ENCODE results near the gene ACD. TPM values are rescaled to one million over a fixed set of nuclear protein-coding genes. Genes with fewer than 3 reads are reported as not detected.
A peak's percentile ranks its signal among the peaks of the same experiment; 100 is the strongest.

ACD gene
- total and polyA plus RNA-seq, 8 donors = 12.9 to 27.5 (median 23.2) TPM

DNA sequence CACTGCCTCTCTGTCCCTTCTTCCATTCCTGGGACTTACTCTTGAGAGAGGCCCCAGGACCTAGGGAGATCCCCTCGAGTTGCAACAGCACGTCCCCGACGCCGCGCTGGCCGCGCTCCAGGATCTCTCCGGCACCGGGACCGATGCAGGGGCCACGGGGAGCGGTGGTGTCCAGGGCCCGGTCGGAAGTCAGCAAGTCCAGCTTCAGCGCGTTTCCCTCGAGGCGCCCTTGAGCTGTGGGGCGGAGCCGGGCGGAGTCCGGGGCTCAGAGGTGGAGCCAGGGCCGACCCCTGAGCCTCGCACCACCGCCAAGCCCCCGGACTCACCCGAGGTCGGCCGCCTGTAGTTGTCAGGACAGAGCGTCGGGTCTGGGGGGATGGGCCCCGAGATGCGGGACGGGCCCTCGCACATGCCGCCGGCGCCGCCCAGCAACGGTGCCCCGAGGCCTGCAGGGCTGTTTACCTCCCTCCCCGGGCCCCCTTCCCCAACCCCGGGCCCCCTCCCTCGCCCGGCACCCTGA lies 6.0 kb upstream of the ACD start:
- Histone ChIP-seq H3K36me3 (peaks cover 0 to 11% of the 10 kb centered on the region in 2 donors), H3K4me1 (peaks cover 20 to 43% of the 10 kb centered on the region in 2 donors), H3K27ac (peak overlapping the region; percentile 86 to 91), H3K4me3 (peak overlapping the region; percentile 79 to 86), H3K27me3 (no peaks in the 10 kb centered on the region), H3K9me3 (no peaks in the 10 kb centered on the region)
- TF ChIP-seq CTCF (IDR thresholded peaks at IDR 0.05) = no peak
- ATAC-seq (peak; percentile 35), DNase-seq (peak in 2 of 4 donors; percentile 47 to 88)
- intact Hi-C loops (cut with DNase I) = loop anchor here in 1 of 2 donors (5.0 kb wide), 1 partner anchor 104 kb away; the partner anchor contains the start of gene CTCF

- no peak for DNase-seq
- peak overlapping the region in 1 of 2 donors; percentile 91 for H3K27ac ChIP-seq
- TF ChIP-seq CTCF (IDR thresholded peaks at IDR 0.05) = no peak
- H3K9me3 ChIP-seq = no peaks in the 10 kb centered on the region
- no peaks in the 10 kb centered on the region for H3K27me3 ChIP-seq
- H3K36me3 ChIP-seq = peaks cover 0 to 11% of the 10 kb centered on the region in 2 donors
- peak overlapping the region; percentile 79 to 86 for H3K4me3 ChIP-seq
- intact Hi-C loops (cut with DNase I) = loop anchor here in 1 of 2 donors (5.0 kb wide), 1 partner anchor 103 kb away; the partner anchor contains the start of gene CTCF
- peaks cover 20 to 45% of the 10 kb centered on the region in 2 donors for H3K4me1 ChIP-seq
- ATAC-seq = no peak
Measured at GRCh38 chr16:67665598-67665997, 5.5 kb upstream of the ACD start.

DNA sequence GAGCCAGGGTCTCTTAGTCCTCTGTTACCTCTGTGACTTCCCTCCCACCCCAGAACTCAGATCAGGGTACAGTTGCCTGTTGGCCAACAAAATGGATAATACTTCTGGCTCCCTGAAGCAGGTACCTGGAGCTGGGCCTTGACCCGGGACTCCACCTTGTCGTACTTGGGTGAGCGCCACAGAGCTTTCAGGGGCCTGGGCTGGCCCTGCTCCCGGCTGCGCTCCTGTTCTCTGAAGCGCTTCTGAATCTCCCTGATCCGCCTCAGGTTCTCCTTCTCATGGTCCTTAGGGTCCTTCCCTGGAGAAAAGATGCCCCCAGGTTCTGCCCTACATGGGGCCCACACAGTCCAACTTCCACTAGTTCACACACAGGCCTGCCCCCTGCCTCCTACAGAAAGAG lies 4.8 kb upstream of the ACD start:
- DNase-seq (no peak), ATAC-seq (no peak)
- Histone ChIP-seq H3K4me3 (no peak overlapping the region), H3K27ac (no peak overlapping the region), H3K4me1 (peaks cover 20 to 45% of the 10 kb centered on the region in 2 donors), H3K9me3 (no peaks in the 10 kb centered on the region), H3K36me3 (peaks cover 0 to 11% of the 10 kb centered on the region in 2 donors), H3K27me3 (no peaks in the 10 kb centered on the region)
- intact Hi-C loops (cut with DNase I) = loop anchor here in 1 of 2 donors (5.0 kb wide), 1 partner anchor 103 kb away; the partner anchor contains the start of gene CTCF
- no peak for TF ChIP-seq CTCF (IDR thresholded peaks at IDR 0.05)

DNA sequence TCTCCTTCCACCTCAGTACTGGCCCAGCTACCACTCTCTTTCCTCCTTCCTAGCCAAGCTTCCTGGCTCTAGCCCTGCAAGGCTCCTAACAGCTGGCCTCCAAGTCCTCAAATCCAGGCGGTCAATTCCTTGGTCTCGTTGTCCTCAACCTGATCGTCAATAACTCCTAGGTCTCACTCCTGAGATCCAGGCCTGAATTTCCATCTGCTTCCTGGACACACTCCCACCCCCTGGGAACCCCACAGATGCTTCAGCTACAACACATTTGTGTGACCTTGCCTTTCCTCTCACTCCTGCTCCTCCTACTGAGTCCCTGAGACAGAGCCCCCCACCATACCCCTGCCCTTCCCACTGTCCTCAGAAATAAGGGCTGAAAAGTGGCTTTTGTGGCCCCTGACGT lies 4.2 kb upstream of the ACD start:
- no peak for TF ChIP-seq CTCF (IDR thresholded peaks at IDR 0.05)
- ATAC-seq = no peak
- Histone ChIP-seq H3K27me3 (no peaks in the 10 kb centered on the region), H3K4me3 (no peak overlapping the region), H3K9me3 (no peaks in the 10 kb centered on the region), H3K27ac (no peak overlapping the region), H3K4me1 (peaks cover 24 to 51% of the 10 kb centered on the region in 2 donors), H3K36me3 (peaks cover 0 to 11% of the 10 kb centered on the region in 2 donors)
- no peak for DNase-seq
- intact Hi-C loops (cut with DNase I) = no loop called here

GRCh38 chr16:67663877-67664222 lies 3.8 kb upstream of the ACD start:
- TF ChIP-seq CTCF (IDR thresholded peaks at IDR 0.05) = no peak
- Histone ChIP-seq H3K27me3 (no peaks in the 10 kb centered on the region), H3K4me3 (no peak overlapping the region), H3K36me3 (peaks cover 0 to 11% of the 10 kb centered on the region in 2 donors), H3K9me3 (no peaks in the 10 kb centered on the region), H3K4me1 (peaks cover 28 to 51% of the 10 kb centered on the region in 2 donors), H3K27ac (no peak overlapping the region)
- intact Hi-C loops (cut with DNase I) = no loop called here
- ATAC-seq (no peak), DNase-seq (no peak)

Data from left lung (tissue), 10 donors.